ENCODE data around the gene MAP3K7.

- TF ChIP-seq CTCF (IDR thresholded peaks at IDR 0.05; ENCODE audit: control extremely low read depth in 1 of 3, insufficient read depth in 1 of 3, low read depth in 1 of 3, low read length in 3 of 3) = no peak
- TF ChIP-seq POLR2A (IDR thresholded peaks at IDR 0.05; ENCODE audit: control extremely low read depth in 1 of 2, low read depth in 2 of 2, low read length in 2 of 2) = no peak
- TF ChIP-seq BRCA1 (IDR thresholded peaks at IDR 0.05; ENCODE audit: low read depth, low read length) = no peak
- TF ChIP-seq JUND (IDR thresholded peaks at IDR 0.05; ENCODE audit: low read length) = no peak
- no peak for TF ChIP-seq RNF2 (IDR thresholded peaks at IDR 0.05; ENCODE audit: borderline replicate concordance, low read depth, low read length, missing control alignments, poor library complexity, severe bottlenecking)
- TF ChIP-seq KDM1A (IDR thresholded peaks at IDR 0.05; ENCODE audit: borderline replicate concordance, low read length) = no peak
- TF ChIP-seq SRF (IDR thresholded peaks at IDR 0.05; ENCODE audit: low read depth, low read length) = no peak
- no peak for TF ChIP-seq EZH2 (IDR thresholded peaks at IDR 0.05; ENCODE audit: low read depth, low read length, severe bottlenecking)
- TF ChIP-seq JUN (IDR thresholded peaks at IDR 0.05; ENCODE audit: low read depth, low read length) = no peak
- TF ChIP-seq RXRA (IDR thresholded peaks at IDR 0.05; ENCODE audit: insufficient read depth, low read depth, low read length) = no peak
These were observed 23.5 kb upstream of the MAP3K7 start for GRCh38 chr6:90610301-90610750.

All from H1 (cell line).